ENCODE data around the gene KRTAP10-1.

DNA sequence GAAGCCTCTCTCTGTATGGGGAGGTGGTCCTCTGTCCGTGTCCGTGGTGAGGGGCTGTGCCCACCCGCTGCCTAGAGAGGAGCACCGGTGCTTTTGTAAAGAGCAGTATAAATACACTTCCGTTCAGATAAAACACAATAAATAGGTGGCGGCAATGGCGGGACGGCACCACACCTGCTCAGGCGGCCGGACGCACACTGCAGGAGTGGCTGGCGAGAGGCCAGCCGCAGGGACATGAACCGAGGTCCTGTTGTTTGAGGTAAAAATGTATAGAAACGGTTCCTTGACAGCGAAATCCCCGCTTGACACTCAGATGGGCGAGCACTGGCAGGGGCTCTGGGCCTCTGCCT lies 40.8 kb downstream of the KRTAP10-1 start:
- TF ChIP-seq CTCF (optimal IDR thresholded peaks at IDR 0.05 in 1 of 3, IDR thresholded peaks at IDR 0.05 in 1 of 3, conservative IDR thresholded peaks at IDR 0.05 in 1 of 3; ENCODE audit: extremely low read depth in 1 of 3, insufficient read depth in 2 of 3, low read length in 3 of 3) (no peak), EZH2 (IDR thresholded peaks at IDR 0.05; ENCODE audit: low read length) (no peak)
